SW 1271 (cell line): ENCODE measurements around the gene NLGN1.

ENCODE experiments used
- DNase-seq, 2 experiments: peaks; one replicate each; lab custom pipeline; 2025; lab: John Stamatoyannopoulos, UW

NLGN1 gene

GRCh38 chr3:173725507-173725906 is 328.0 kb downstream of the NLGN1 start:
- DNase-seq = no peak

- no peak for DNase-seq
Measured at GRCh38 chr3:173730391-173730790, 332.8 kb downstream of the NLGN1 start.

- DNase-seq = no peak
Measured at GRCh38 chr3:173732237-173732636, 334.7 kb downstream of the NLGN1 start.

- peak in 1 of 2 experiments; percentile 20 for DNase-seq
Measured at GRCh38 chr3:173733029-173733652, 335.6 kb downstream of the NLGN1 start.

- DNase-seq = no peak
Measured at GRCh38 chr3:173734473-173734872, 336.9 kb downstream of the NLGN1 start.

- DNase-seq = no peak
Measured at GRCh38 chr3:173734895-173735294, 337.4 kb downstream of the NLGN1 start.

- DNase-seq = no peak
Measured at GRCh38 chr3:173735841-173736240, 338.3 kb downstream of the NLGN1 start.

GRCh38 chr3:173737167-173737808 is 339.7 kb downstream of the NLGN1 start:
- no peak for DNase-seq

- DNase-seq = no peak
Measured at GRCh38 chr3:173739726-173740125, 342.2 kb downstream of the NLGN1 start.

GRCh38 chr3:173742491-173742890 is 344.9 kb downstream of the NLGN1 start:
- DNase-seq = no peak

GRCh38 chr3:173743111-173743510 is 345.6 kb downstream of the NLGN1 start:
- DNase-seq = no peak

GRCh38 chr3:173743516-173743915 is 346.0 kb downstream of the NLGN1 start:
- DNase-seq = no peak

- DNase-seq = no peak
Measured at GRCh38 chr3:173744479-173744878, 346.9 kb downstream of the NLGN1 start.

- no peak for DNase-seq
Measured at GRCh38 chr3:173744895-173745294, 347.4 kb downstream of the NLGN1 start.

GRCh38 chr3:173745952-173746682 is 348.6 kb downstream of the NLGN1 start:
- peak in 1 of 2 experiments; percentile 22 for DNase-seq

GRCh38 chr3:173747427-173747826 is 349.9 kb downstream of the NLGN1 start:
- no peak for DNase-seq

- DNase-seq = no peak
Measured at GRCh38 chr3:173748105-173748504, 350.6 kb downstream of the NLGN1 start.

GRCh38 chr3:173750095-173750494 is 352.6 kb downstream of the NLGN1 start:
- no peak for DNase-seq

GRCh38 chr3:173750591-173750990 is 353.0 kb downstream of the NLGN1 start:
- no peak for DNase-seq

- DNase-seq = no peak
Measured at GRCh38 chr3:173753593-173753992, 356.0 kb downstream of the NLGN1 start.

GRCh38 chr3:173755161-173755560 is 357.6 kb downstream of the NLGN1 start:
- no peak for DNase-seq

- DNase-seq = no peak
Measured at GRCh38 chr3:173761161-173761560, 363.6 kb downstream of the NLGN1 start.

- no peak for DNase-seq
Measured at GRCh38 chr3:173762501-173762900, 365.0 kb downstream of the NLGN1 start.
